Testis (tissue), 2 donors: ENCODE results near the gene PKNOX2.

Source experiments
- CTCF ChIP-seq, 3 experiments: fragments of 450-650 bp in 2 of 3; fragments of 200-600 bp in 1 of 3; sonication (generic) in 1 of 3; IDR thresholded peaks; one replicate each; pipeline ENCODE4 v1.5.1; 2016 to 2019; ENCODE audit warnings: antibody characterized with exemption in 3 of 3, mild to moderate bottlenecking in 2 of 3, moderate library complexity in 1 of 3
- POLR2A ChIP-seq: fragments of 450-650 bp; IDR thresholded peaks from one replicate; pipeline ENCODE4 v1.6.1; 2017; ENCODE audit warnings: antibody characterized with exemption, mild to moderate bottlenecking, moderate library complexity

GRCh38 chr11:125156346-125157117 lies 8.0 kb upstream of the PKNOX2 start:
- TF ChIP-seq CTCF (IDR thresholded peaks at IDR 0.05) (no peak), POLR2A (no peak)
